Measurements from ENCODE around the gene HOXB6.

- TF ChIP-seq CTCF (IDR thresholded peaks at IDR 0.05) (no peak), EP300 (IDR thresholded peaks at IDR 0.05) (no peak), POLR2A (IDR thresholded peaks at IDR 0.05) (no peak)
Observed at GRCh38 chr17:48548523-48549280, 56.1 kb downstream of the HOXB6 start.

All from ovary (tissue), 3 donors.